ENCODE results near the gene KCNAB3.

The KCNAB3 gene

DNA sequence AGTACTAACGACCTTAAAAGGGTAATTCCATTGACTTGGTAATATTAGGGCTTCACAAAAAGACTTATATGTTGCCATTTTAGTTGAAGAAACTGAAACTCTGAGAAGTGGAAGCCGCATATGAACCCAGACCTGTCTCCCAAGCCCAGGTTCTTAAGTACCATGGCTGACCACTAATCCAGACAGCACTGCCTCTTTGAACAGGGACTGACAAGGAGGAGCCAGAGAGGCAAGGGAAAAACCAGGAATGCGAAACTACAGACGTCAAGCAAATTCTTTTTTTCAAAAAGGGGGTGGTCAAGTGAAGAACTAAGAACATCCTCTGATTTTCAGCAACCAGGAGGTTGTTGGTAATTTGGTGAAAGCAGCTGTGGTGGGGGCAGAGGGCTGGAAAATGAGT, 56.6 kb downstream of the KCNAB3 start:
- DNase-seq: no peak

All from activated CD8-positive, alpha-beta memory T cell treated with anti-CD3 and anti-CD28 coated beads for 24 hours (primary cell).